DND-41 (cell line): Measurements from ENCODE around the gene MAST4.

Experiments
- ATAC-seq: fragments of 200-7000 bp; cut with Tn5 transposase; 3 replicates; pipeline ENCODE4 v1.9.1; 2021; ENCODE audit warnings: low read depth; ENCODE audit not compliant: insufficient read depth
- DNase-seq: peaks from one replicate; pipeline ENCODE4 v3.0.0-alpha.2; 2020
- H2AFZ ChIP-seq: 2 replicates; pipeline ENCODE4 v1.6.0; 2012; ENCODE audit warnings: low read depth, low read length
- H3K27ac ChIP-seq: 2 replicates; pipeline ENCODE4 v1.5.1; 2012; ENCODE audit warnings: low read length, inconsistent platforms
- H3K27me3 ChIP-seq: fragments of 200-600 bp; sonication (generic); 2 replicates; pipeline ENCODE4 v1.6.0; 2012; ENCODE audit warnings: low read length, mild to moderate bottlenecking, inconsistent platforms; ENCODE audit not compliant: insufficient read depth, poor library complexity
- H3K36me3 ChIP-seq: 2 replicates; pipeline ENCODE4 v1.5.1; 2012; ENCODE audit warnings: low read length, inconsistent platforms; ENCODE audit not compliant: insufficient read depth
- H3K4me1 ChIP-seq: 2 replicates; pipeline ENCODE4 v1.5.1; 2012; ENCODE audit warnings: mild to moderate bottlenecking, low read length; ENCODE audit not compliant: insufficient read depth
- H3K4me2 ChIP-seq: 2 replicates; pipeline ENCODE4 v1.6.0; 2012; ENCODE audit warnings: mild to moderate bottlenecking, moderate library complexity, low read length, inconsistent platforms; ENCODE audit not compliant: insufficient read depth
- H3K4me3 ChIP-seq, 2 experiments: fragments of 200-600 bp in 1 of 2; shearing (Covaris generic) in 1 of 2; 2 replicates each; pipeline ENCODE4 v1.5.1; 2012 to 2016; ENCODE audit warnings: inconsistent platforms in 2 of 2, low read length in 2 of 2, mild to moderate bottlenecking in 2 of 2, low read depth in 1 of 2, moderate library complexity in 1 of 2
- H3K79me2 ChIP-seq: 2 replicates; pipeline ENCODE4 v1.6.0; 2012; ENCODE audit warnings: low read length, inconsistent platforms; ENCODE audit not compliant: insufficient read depth
- H3K9ac ChIP-seq: 2 replicates; pipeline ENCODE4 v1.6.0; 2012; ENCODE audit warnings: low read depth, mild to moderate bottlenecking, inconsistent platforms, low read length, moderate library complexity
- H3K9me3 ChIP-seq: 2 replicates; pipeline ENCODE4 v1.5.1; 2012; ENCODE audit warnings: low read length, moderate library complexity, mild to moderate bottlenecking, inconsistent platforms; ENCODE audit not compliant: insufficient read depth, severe bottlenecking
- H4K20me1 ChIP-seq: 2 replicates; pipeline ENCODE4 v1.6.0; 2012; ENCODE audit warnings: low read length; ENCODE audit not compliant: insufficient read depth
- CTCF ChIP-seq: IDR thresholded peaks from 2 replicates; pipeline ENCODE4 v1.5.1; 2012; ENCODE audit warnings: borderline replicate concordance, low read length, moderate library complexity, mild to moderate bottlenecking; ENCODE audit not compliant: poor library complexity, severe bottlenecking; ENCODE audit errors: extremely low read depth
- EZH2 ChIP-seq: IDR thresholded peaks from 3 replicates; pipeline ENCODE4 v1.6.1; 2012; ENCODE audit warnings: borderline replicate concordance, low read depth, mild to moderate bottlenecking, moderate library complexity, low read length, inconsistent platforms; ENCODE audit not compliant: severe bottlenecking

MAST4 gene

DNA sequence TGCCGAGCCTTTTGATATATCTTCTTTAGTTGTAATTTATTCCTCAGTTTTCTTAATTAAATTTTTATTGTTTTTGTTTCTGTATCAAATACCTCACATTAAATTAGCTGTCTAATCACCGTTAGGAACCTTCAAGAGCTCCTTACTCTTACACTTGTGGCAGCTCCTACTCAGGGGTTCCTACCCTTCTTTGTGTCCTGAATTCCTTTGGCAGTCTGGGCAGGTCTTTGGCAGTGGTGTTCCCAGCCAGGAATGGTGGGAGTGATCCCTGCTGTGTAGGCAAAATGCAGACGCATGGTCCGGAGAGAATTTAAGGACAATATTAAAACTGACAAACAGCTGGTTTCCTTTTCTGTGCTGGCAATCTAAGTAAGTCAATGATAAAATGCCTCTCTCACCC, 41.8 kb downstream of the MAST4 start:
- TF ChIP-seq CTCF (no peak), EZH2 (no peak)
- H3K79me2 ChIP-seq = peaks cover 12% of the 10 kb centered on the region
- H2AFZ ChIP-seq = no peak overlapping the region
- H3K4me2 ChIP-seq = no peak overlapping the region
- H3K9me3 ChIP-seq = no peaks in the 10 kb centered on the region
- H4K20me1 ChIP-seq = no peaks in the 10 kb centered on the region
- peaks cover 7% of the 10 kb centered on the region; the same call in 1 of the 2 replicates for H3K4me1 ChIP-seq
- no peak overlapping the region for H3K27ac ChIP-seq
- H3K4me3 ChIP-seq = no peak overlapping the region
- H3K9ac ChIP-seq = no peak overlapping the region
- DNase-seq (no peak), ATAC-seq (no peak)
- no peaks in the 10 kb centered on the region for H3K36me3 ChIP-seq
- H3K27me3 ChIP-seq = no peaks in the 10 kb centered on the region

GRCh38 chr5:66639037-66639436, 42.8 kb downstream of the MAST4 start:
- no peak for ATAC-seq
- Histone ChIP-seq H3K9ac (no peak overlapping the region), H3K79me2 (peaks cover 12% of the 10 kb centered on the region), H2AFZ (no peak overlapping the region), H3K27me3 (no peaks in the 10 kb centered on the region), H4K20me1 (no peaks in the 10 kb centered on the region), H3K27ac (no peak overlapping the region), H3K9me3 (no peaks in the 10 kb centered on the region), H3K4me1 (peaks cover 13% of the 10 kb centered on the region; the same call in 1 of the 2 replicates), H3K4me2 (no peak overlapping the region), H3K4me3 (no peak overlapping the region), H3K36me3 (no peaks in the 10 kb centered on the region)
- DNase-seq = no peak
- TF ChIP-seq CTCF (no peak), EZH2 (no peak)

DNA sequence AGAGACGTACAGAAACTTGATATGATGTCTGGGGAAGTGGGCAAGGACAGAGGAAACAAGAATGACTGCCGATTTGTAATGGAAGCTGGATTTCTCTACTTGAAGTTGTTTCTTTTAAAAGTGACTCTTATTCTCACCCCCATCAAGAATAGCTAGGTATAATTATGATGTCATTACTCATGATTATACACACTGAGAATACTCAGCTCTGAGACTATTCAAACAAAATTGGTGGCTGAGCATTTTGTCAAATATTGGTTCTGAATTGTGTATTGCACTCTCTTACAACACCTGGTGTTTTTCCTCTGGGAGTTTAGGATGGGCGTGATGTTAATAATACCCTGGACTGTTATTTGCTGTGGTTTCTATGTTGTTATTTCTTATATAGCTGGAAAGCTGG, 46.3 kb downstream of the MAST4 start:
- Histone ChIP-seq H3K9me3 (no peaks in the 10 kb centered on the region), H2AFZ (no peak overlapping the region), H3K9ac (no peak overlapping the region), H3K4me2 (no peak overlapping the region), H3K27me3 (no peaks in the 10 kb centered on the region), H3K79me2 (peaks cover 2% of the 10 kb centered on the region; the same call in 1 of the 2 replicates), H4K20me1 (no peaks in the 10 kb centered on the region), H3K27ac (no peak overlapping the region), H3K4me3 (no peak overlapping the region), H3K36me3 (no peaks in the 10 kb centered on the region), H3K4me1 (peaks cover 13% of the 10 kb centered on the region; the same call in 1 of the 2 replicates)
- ATAC-seq (no peak), DNase-seq (no peak)
- no peak for TF ChIP-seq EZH2
- TF ChIP-seq CTCF = no peak

- no peak overlapping the region for H2AFZ ChIP-seq
- H3K27ac ChIP-seq = no peak overlapping the region
- H3K36me3 ChIP-seq = no peaks in the 10 kb centered on the region
- peaks cover 13% of the 10 kb centered on the region; the same call in 1 of the 2 replicates for H3K4me1 ChIP-seq
- TF ChIP-seq EZH2 (no peak), CTCF (no peak)
- H3K27me3 ChIP-seq = no peaks in the 10 kb centered on the region
- H3K79me2 ChIP-seq = peaks cover 2% of the 10 kb centered on the region; the same call in 1 of the 2 replicates
- H3K9ac ChIP-seq = no peak overlapping the region
- H3K9me3 ChIP-seq = no peaks in the 10 kb centered on the region
- H3K4me3 ChIP-seq = no peak overlapping the region
- no peak overlapping the region for H3K4me2 ChIP-seq
- ATAC-seq (no peak), DNase-seq (no peak)
- no peaks in the 10 kb centered on the region for H4K20me1 ChIP-seq
Measured at GRCh38 chr5:66643387-66643786, 47.2 kb downstream of the MAST4 start.
